Activated naive CD8-positive, alpha-beta T cell treated with anti-CD3 and anti-CD28 coated beads, Interleukin-2, amount 50 U/mL, for 24 hours (primary cell): ENCODE results near the gene NPIPB13.
A peak's percentile ranks its signal among the peaks of the same experiment; 100 is the strongest.
"Not testable (repeated sequence)": the region's sequence is repeated elsewhere in the genome, so short reads cannot be mapped to it uniquely, and the experiment has no call there.

Experiments used
- ATAC-seq: fragments of 150-1000 bp; cut with Tn5 transposase; one replicate; pipeline ENCODE4 v1.10.0; 2021
- DNase-seq: peaks from one replicate; pipeline ENCODE4 v3.0.0; 2021
- H3K27ac Mint-ChIP-seq: one replicate; pipeline ENCODE4 v1.8.0; 2021; ENCODE audit warnings: mild to moderate bottlenecking, mixed read lengths
- H3K27me3 Mint-ChIP-seq: one replicate; pipeline ENCODE4 v1.8.0; 2021; ENCODE audit warnings: mixed read lengths
- H3K36me3 Mint-ChIP-seq: one replicate; pipeline ENCODE4 v1.8.0; 2021; ENCODE audit warnings: low read depth, mixed read lengths
- H3K4me1 Mint-ChIP-seq: one replicate; pipeline ENCODE4 v1.8.0; 2021; ENCODE audit warnings: mixed read lengths
- H3K4me3 Mint-ChIP-seq: one replicate; pipeline ENCODE4 v1.8.0; 2021; ENCODE audit warnings: mild to moderate bottlenecking, moderate library complexity, mixed read lengths
- H3K9me3 Mint-ChIP-seq: one replicate; pipeline ENCODE4 v1.8.0; 2021; ENCODE audit warnings: mixed read lengths

NPIPB13 gene

DNA sequence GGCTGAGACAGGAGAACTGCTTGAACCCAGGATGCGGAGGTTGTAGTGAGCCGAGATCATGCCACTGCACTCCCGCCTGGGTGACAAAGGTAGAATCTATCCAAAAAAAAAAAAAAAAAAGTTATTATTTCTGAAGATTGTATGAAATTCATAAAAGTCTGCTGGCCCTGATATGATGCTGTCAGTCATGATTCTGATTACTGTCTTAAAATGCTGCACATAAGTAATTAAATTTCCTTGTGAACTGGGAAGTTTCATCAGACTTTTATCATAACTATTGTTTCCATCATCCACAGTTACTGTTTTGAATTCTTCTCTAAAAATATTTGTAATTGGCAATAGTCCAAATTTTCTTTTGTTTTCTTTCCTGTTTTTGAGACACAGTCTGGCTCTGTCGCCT is at the start of gene NPIPB13:
Gene NPIPB13, minus strand, starts transcription at position 101 of the 400 bp plus-strand sequence. CDS start 2,906 bp downstream, outside the sequence.
- H3K4me3 Mint-ChIP-seq, DNase-seq, H3K27me3 Mint-ChIP-seq, H3K4me1 Mint-ChIP-seq, ATAC-seq, H3K27ac Mint-ChIP-seq, H3K9me3 Mint-ChIP-seq, H3K36me3 Mint-ChIP-seq: not testable (repeated sequence)

DNA sequence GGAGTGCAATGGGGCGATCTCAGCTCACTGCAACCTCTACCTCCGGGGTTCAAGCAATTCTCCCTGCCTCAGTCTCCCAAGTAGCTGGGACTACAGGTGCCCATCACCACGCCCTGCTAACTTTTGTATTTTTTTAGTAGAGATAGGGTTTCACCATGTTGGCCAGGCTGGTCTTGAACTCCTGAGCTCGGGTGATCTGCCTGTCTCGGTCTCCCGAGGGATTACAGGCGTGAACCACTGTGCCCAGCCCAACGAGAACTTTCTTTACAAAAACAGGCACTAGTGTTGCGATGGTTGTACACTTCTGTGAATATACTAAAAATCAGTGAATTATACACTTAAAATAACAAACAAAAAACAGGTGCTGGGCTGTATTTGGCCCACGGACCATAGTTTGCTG is 34.1 kb upstream of the NPIPB13 start:
- ATAC-seq = not testable (repeated sequence)

DNA sequence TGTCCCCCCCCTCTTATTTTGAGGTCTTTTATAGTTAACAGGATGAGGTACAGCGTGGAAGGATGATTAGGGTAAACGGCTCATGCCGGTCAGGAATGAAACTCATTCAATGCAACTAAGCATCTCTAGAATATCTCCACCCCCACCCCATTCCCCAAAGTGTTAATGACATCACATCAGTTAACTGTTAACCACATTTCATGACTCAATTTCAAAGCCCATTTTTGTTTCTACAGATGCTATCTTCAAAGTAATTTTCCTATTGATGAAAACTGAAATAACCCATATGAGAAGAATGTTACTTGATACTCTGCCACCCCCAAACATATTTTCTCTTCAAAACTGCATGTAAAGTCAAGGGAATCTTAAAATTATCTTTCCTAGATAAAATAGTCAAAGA is 30.2 kb upstream of the NPIPB13 start:
- not testable (repeated sequence) for H3K27ac Mint-ChIP-seq, H3K4me3 Mint-ChIP-seq, H3K9me3 Mint-ChIP-seq, ATAC-seq, DNase-seq, H3K27me3 Mint-ChIP-seq, H3K36me3 Mint-ChIP-seq, H3K4me1 Mint-ChIP-seq

More for the DNA sequence above, 34.1 kb upstream of the NPIPB13 start:
- H3K36me3 Mint-ChIP-seq, H3K9me3 Mint-ChIP-seq, DNase-seq, H3K4me1 Mint-ChIP-seq, H3K4me3 Mint-ChIP-seq, H3K27me3 Mint-ChIP-seq, H3K27ac Mint-ChIP-seq: not testable (repeated sequence)

DNA sequence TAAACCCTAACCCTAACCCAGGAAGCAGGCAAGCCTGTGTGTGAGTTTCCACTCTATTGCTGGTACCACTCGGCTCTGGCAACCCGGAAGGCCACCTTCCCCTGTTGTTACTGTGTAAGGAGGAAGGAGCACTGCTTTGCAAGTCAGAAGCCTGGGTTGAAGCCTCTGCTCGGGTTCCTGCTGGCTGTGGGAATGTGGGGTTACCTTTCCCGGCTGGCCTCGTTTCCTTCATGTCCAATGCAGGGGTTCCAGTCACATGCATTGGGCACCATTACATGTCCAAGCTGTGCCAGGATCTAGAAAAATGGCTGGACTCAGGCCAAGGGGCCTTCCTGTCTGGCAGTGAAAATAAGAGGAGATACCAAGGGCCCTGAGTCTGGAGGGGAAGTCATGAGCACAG is 31.2 kb downstream of the NPIPB13 start:
- not testable (repeated sequence) for ATAC-seq

DNA sequence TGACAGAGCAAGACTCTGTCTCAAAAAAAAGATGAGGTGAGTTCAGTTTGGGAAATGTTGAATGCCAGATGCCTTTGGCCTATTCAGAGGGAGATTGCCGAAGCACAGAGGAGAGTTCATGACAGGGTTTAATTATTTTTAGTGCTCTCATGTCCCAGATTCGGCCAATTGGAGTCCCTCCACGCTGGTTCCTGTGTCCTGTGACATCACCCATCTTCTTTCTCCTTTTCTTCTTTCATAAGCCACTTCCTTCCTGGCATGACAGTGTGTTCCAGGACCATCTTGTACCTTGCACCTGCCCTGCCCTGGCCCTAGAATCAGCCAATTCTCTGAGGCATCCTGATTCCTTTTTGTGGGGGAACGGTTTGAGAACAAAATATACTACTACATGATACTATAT is 36.9 kb downstream of the NPIPB13 start:
- not testable (repeated sequence) for H3K4me3 Mint-ChIP-seq, H3K27me3 Mint-ChIP-seq, H3K27ac Mint-ChIP-seq, H3K36me3 Mint-ChIP-seq, H3K4me1 Mint-ChIP-seq, DNase-seq, H3K9me3 Mint-ChIP-seq
- ATAC-seq = peak; percentile 29

More for the DNA sequence above, 31.2 kb downstream of the NPIPB13 start:
- H3K27ac Mint-ChIP-seq, H3K36me3 Mint-ChIP-seq, H3K4me3 Mint-ChIP-seq, H3K27me3 Mint-ChIP-seq, DNase-seq, H3K9me3 Mint-ChIP-seq, H3K4me1 Mint-ChIP-seq: not testable (repeated sequence)

DNA sequence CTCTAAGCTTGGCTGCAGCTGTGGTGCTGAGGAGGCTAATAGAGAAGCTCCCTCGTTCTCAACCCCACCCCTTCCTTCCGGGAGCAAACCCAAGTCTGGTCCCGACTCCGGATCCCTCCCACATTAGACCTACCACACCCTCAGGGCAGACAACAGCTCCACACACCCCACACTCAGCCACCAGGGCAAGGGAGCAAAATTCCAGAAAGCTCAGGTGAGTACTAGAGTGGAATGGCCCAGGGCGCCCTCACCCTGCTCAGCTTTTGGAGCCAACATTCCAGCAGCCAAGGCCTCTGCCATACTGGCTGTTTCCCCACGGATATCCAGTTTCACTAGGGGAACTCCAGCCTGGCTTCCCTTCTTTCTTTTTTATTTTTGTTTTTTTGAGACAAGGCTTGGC is 39.2 kb downstream of the NPIPB13 start:
- H3K27me3 Mint-ChIP-seq, H3K4me1 Mint-ChIP-seq, ATAC-seq, H3K9me3 Mint-ChIP-seq, H3K4me3 Mint-ChIP-seq, H3K27ac Mint-ChIP-seq, H3K36me3 Mint-ChIP-seq: not testable (repeated sequence)
- DNase-seq = peak; percentile 6

DNA sequence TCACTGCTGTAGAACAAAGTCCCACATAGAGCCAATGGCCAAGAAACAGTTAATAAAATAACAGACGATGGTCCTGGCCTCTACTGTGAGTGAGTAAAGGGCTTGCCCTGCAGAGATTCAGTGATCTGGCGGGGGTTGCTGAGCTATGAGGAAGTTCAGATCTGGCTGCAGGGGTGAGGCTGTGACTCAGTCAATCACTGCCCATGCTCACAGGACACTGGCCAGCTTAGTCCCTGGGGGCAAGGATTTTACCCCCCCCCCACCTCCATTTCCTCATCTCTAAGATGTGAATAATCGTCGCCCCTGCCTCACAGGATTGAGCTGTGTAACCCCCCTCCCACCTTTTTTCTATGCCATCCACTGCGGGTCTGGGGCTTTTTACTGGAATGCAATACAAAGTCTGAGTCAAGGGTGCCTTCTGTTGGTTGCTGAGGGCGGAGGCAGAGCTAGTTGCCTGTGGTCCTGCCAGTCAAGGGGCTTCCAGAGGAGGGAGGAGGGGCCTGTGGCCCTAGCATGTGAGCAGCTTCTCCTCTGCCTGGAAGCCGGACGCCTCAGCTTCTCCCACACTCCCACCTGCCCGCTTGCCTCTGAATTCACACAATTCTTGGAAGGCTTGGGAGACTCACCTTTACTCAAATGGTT is 41.1 kb downstream of the NPIPB13 start:
- H3K4me1 Mint-ChIP-seq, H3K27me3 Mint-ChIP-seq, H3K9me3 Mint-ChIP-seq, H3K27ac Mint-ChIP-seq, DNase-seq, H3K36me3 Mint-ChIP-seq, H3K4me3 Mint-ChIP-seq: not testable (repeated sequence)
- peak; percentile 42 for ATAC-seq

DNA sequence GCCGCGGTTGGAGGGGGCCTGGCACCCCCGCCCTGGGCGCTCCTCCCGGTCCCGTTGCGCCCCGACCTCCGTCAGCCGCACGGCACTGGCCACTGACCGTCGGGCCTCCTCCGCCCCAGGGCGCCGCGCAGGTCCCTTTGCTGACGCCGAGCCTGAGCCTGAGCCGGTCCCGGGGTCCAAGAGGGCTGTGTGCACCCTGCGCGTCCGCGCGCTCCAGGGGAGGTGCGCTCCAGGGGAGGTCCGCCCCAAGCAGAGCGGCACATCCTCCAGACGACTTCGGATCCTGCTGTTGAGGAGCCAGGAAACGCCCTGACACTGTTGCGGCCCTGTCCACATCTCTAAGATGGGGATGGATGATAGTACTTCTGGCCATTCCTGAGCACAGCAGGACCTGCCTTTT is 42.0 kb downstream of the NPIPB13 start:
- not testable (repeated sequence) for H3K27me3 Mint-ChIP-seq, H3K9me3 Mint-ChIP-seq, H3K4me1 Mint-ChIP-seq, H3K27ac Mint-ChIP-seq, DNase-seq, H3K36me3 Mint-ChIP-seq, H3K4me3 Mint-ChIP-seq
- peak; percentile 42 for ATAC-seq

DNA sequence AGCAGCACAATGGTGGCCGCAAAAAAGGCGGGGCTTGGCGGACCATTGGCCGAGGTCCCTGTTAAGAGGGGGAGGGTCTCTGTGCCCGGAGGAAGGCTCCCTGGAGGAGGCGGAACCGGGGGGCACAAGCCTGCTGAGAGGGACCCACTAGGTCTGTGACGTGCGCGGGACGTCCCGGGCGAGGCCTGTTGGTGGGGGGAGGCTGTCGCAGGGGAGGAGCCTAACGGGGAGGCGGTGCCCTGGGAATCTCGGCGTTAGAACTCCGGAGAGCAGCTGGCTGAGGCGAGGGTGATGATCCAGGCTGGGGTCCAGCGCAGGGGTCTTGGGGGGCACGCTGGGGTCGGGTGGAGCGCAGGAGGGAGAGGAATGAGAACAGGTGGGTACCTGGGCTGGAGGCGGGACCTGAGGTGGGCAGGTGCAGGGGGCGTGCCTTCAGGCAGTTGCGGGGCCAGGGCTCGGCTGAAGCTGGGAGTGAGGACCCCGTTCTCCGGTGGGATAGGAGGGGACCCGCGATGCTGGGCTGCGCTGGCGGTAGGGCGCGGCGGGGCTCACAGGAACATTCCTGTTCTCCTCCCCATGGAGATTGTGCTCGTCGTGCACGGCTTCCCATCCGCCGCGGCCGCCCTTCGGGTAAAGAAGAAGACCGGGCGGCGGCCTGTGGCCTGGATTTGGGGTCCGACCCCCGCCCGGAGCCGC is 42.6 kb downstream of the NPIPB13 start:
- ATAC-seq = peak; percentile 27
- not testable (repeated sequence) for H3K4me1 Mint-ChIP-seq, H3K9me3 Mint-ChIP-seq, H3K4me3 Mint-ChIP-seq, H3K36me3 Mint-ChIP-seq, H3K27ac Mint-ChIP-seq, H3K27me3 Mint-ChIP-seq
- peak; percentile 3 for DNase-seq

DNA sequence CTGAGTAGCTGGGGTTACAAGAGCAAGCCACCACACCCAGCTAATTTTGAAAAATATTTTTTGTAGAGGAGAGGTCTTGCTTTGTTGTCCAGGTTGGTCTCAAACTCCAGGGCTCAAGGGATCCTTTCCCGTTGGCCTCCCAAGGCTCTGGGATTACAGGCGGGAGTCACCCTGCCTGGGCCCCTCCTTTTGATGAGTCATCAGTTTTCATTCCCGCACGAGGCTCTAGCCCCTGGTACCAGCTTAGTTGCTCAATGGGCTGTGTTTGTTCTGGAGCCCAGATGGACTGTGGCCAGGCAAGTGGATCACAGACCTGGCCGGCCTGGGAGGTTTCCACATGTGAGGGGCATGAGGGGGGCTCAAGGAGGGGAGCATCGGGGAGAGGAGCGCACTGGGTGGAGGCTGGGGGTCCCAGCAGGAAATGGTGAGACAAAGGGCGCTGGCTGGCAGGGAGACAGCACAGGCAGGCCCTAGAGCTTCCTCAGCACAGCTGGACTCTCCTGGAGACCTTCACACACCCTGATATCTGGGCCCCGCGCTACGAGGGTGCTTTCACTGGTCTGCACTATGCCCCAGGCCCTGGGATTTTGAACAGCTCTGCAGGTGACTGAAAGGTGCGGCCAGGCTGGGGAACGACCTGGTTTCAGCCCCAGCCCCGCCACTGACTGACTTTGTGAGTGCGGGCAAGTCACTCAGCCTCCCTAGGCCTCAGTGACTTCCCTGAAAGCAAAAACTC is 48.5 kb downstream of the NPIPB13 start:
- not testable (repeated sequence) for H3K4me3 Mint-ChIP-seq, H3K4me1 Mint-ChIP-seq, H3K36me3 Mint-ChIP-seq, ATAC-seq, DNase-seq, H3K27me3 Mint-ChIP-seq, H3K27ac Mint-ChIP-seq, H3K9me3 Mint-ChIP-seq

DNA sequence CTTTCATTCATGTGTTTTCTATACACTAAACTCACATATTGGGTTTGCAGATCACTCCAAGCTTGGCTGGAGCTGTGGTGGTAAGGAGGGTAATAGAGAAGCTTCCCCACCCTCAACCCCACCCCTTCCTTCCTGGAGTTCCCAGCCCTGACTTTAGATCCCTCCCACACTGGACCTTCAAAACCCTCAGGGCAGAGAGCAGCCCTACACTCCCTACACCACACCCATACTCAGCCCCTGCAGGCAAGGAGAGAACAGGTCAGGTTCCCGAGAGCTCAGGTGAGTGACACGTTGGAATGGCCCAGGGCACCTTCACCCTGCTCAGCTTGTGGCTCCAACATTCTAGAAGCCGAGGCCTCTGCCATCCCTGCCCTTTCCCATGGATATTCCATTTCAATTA is 49.2 kb downstream of the NPIPB13 start, which contains the start of gene SULT1A3:
Gene SULT1A3, plus strand, starts transcription at position 207 of the 400 bp plus-strand sequence. CDS start 1,474 bp downstream, outside the sequence.
- not testable (repeated sequence) for H3K9me3 Mint-ChIP-seq, H3K4me3 Mint-ChIP-seq, H3K27ac Mint-ChIP-seq, H3K27me3 Mint-ChIP-seq, ATAC-seq, H3K36me3 Mint-ChIP-seq, DNase-seq, H3K4me1 Mint-ChIP-seq
